Activated T-helper 1 cell treated with Interleukin-2 at 50 U/mL for 16 hours (primary cell): Measurements from ENCODE around the gene TRMT61A.

Experiments used
- DNase-seq: peaks from one replicate; pipeline ENCODE4 v3.0.0-alpha.2; 2020; ENCODE audit warnings: low read depth

Gene TRMT61A

GRCh38 chr14:103528587-103529382, at the start of gene TRMT61A:
Gene TRMT61A (plus strand): TSS chr14:103529196. CDS start chr14:103529979, 783 bp downstream.
- peak; percentile 73 for DNase-seq

- no peak for DNase-seq
Observed at GRCh38 chr14:103480595-103480994, 48.4 kb upstream of the TRMT61A start.

GRCh38 chr14:103483600-103483999, 45.4 kb upstream of the TRMT61A start:
- no peak for DNase-seq

GRCh38 chr14:103485504-103485903, 43.5 kb upstream of the TRMT61A start:
- DNase-seq, result no peak

- DNase-seq, result no peak
Observed at GRCh38 chr14:103488071-103488470, 40.9 kb upstream of the TRMT61A start.

GRCh38 chr14:103488960-103489359, 40.0 kb upstream of the TRMT61A start:
- DNase-seq, result no peak

- no peak for DNase-seq
Observed at GRCh38 chr14:103489621-103490020, 39.4 kb upstream of the TRMT61A start.

- no peak for DNase-seq
Observed at GRCh38 chr14:103491691-103492090, 37.3 kb upstream of the TRMT61A start.

GRCh38 chr14:103492156-103492925, 36.7 kb upstream of the TRMT61A start:
- no peak for DNase-seq

- DNase-seq, result no peak
Observed at GRCh38 chr14:103495854-103496253, 33.1 kb upstream of the TRMT61A start.

- DNase-seq, result no peak
Observed at GRCh38 chr14:103496776-103497175, 32.2 kb upstream of the TRMT61A start.

- no peak for DNase-seq
Observed at GRCh38 chr14:103499709-103500108, 29.3 kb upstream of the TRMT61A start.

- peak; percentile 52 for DNase-seq
Observed at GRCh38 chr14:103500148-103500990, 28.6 kb upstream of the TRMT61A start.

GRCh38 chr14:103501041-103501870, 27.7 kb upstream of the TRMT61A start:
- no peak for DNase-seq

- DNase-seq, result no peak
Observed at GRCh38 chr14:103501921-103502669, 26.9 kb upstream of the TRMT61A start.

- no peak for DNase-seq
Observed at GRCh38 chr14:103502877-103503276, 26.1 kb upstream of the TRMT61A start.

GRCh38 chr14:103503296-103503695, 25.7 kb upstream of the TRMT61A start:
- DNase-seq, result no peak

- DNase-seq, result no peak
Observed at GRCh38 chr14:103504991-103505565, 23.9 kb upstream of the TRMT61A start.

GRCh38 chr14:103507751-103508150, 21.2 kb upstream of the TRMT61A start:
- DNase-seq, result no peak
